SU-DHL-6 (cell line): Measurements from ENCODE around the gene TIFAB.

Experiments
- CTCF ChIP-seq: fragments of 200-600 bp; sonication (generic); IDR thresholded peaks from one replicate; pipeline ENCODE4 v1.5.1; 2017; ENCODE audit warnings: antibody characterized with exemption, mild to moderate bottlenecking, low read length, moderate library complexity; ENCODE audit not compliant: insufficient read depth, poor library complexity, severe bottlenecking
- EZH2phosphoT487 ChIP-seq: fragments of 200-600 bp; sonication (generic), shearing (Covaris generic); conservative IDR thresholded peaks from 2 replicates; pipeline ENCODE4 v1.6.1; 2018; ENCODE audit warnings: mild to moderate bottlenecking, antibody characterized with exemption, low read length, moderate library complexity, mixed read lengths

GRCh38 chr5:135460246-135461033 is 8.3 kb upstream of the TIFAB start:
- TF ChIP-seq CTCF (no peak), EZH2phosphoT487 (no peak)
